ENCODE data around the gene SMC5.

GRCh38 chr9:70260606-70261005 is 1.8 kb downstream of the SMC5 start:
- no peak for TF ChIP-seq POLR2A (IDR thresholded peaks at IDR 0.05)
- TF ChIP-seq, protein P1, sequence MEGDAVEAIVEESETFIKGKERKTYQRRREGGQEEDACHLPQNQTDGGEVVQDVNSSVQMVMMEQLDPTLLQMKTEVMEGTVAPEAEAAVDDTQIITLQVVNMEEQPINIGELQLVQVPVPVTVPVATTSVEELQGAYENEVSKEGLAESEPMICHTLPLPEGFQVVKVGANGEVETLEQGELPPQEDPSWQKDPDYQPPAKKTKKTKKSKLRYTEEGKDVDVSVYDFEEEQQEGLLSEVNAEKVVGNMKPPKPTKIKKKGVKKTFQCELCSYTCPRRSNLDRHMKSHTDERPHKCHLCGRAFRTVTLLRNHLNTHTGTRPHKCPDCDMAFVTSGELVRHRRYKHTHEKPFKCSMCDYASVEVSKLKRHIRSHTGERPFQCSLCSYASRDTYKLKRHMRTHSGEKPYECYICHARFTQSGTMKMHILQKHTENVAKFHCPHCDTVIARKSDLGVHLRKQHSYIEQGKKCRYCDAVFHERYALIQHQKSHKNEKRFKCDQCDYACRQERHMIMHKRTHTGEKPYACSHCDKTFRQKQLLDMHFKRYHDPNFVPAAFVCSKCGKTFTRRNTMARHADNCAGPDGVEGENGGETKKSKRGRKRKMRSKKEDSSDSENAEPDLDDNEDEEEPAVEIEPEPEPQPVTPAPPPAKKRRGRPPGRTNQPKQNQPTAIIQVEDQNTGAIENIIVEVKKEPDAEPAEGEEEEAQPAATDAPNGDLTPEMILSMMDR (IDR thresholded peaks at IDR 0.05): no peak
- no peak for TF ChIP-seq EP300 (IDR thresholded peaks at IDR 0.05)

Measured in sigmoid colon (tissue), 4 donors.